ENCODE results near the gene FANCD2.

DNA sequence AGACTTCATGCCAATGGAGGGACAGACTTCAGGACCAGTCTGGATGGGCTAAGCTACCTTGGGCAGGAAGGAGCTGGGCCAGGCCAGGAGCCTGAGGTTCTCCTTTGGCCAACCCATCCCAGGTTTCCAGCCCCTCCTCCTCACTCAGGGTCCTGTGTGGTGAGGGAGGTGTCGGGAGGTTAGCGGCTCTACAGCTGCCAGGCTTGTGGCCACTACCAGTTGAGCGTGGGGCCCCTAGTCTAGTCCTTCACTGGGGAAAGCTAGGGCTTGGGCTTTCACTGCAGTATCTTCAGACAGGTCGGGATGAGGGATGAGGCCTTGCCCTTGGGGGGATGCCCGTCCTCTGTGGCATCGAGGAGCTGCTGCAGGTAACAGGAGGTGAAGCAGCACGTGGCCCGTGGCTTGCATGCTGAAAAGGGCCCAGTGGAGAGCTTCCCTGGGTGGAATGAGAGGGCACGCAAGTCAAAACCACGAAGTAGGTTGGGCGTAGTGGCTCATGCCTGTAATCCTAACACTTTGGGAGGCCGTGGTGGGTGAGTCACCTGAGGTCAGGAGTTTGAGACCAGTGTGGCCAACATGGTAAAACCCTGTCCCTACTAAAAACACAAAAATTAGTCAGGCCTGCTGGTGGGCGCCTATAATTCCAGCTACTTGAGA lies 8.5 kb upstream of the FANCD2 start:
- TF ChIP-seq, protein P1, sequence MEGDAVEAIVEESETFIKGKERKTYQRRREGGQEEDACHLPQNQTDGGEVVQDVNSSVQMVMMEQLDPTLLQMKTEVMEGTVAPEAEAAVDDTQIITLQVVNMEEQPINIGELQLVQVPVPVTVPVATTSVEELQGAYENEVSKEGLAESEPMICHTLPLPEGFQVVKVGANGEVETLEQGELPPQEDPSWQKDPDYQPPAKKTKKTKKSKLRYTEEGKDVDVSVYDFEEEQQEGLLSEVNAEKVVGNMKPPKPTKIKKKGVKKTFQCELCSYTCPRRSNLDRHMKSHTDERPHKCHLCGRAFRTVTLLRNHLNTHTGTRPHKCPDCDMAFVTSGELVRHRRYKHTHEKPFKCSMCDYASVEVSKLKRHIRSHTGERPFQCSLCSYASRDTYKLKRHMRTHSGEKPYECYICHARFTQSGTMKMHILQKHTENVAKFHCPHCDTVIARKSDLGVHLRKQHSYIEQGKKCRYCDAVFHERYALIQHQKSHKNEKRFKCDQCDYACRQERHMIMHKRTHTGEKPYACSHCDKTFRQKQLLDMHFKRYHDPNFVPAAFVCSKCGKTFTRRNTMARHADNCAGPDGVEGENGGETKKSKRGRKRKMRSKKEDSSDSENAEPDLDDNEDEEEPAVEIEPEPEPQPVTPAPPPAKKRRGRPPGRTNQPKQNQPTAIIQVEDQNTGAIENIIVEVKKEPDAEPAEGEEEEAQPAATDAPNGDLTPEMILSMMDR (IDR thresholded peaks at IDR 0.05; ENCODE audit: low read depth, low read length, poor library complexity, severe bottlenecking), result no peak
- TF ChIP-seq EZH2phosphoT487 (IDR thresholded peaks at IDR 0.05; ENCODE audit: borderline replicate concordance, low read length), result no peak
